Measurements from ENCODE around the gene DNAH11.

DNA sequence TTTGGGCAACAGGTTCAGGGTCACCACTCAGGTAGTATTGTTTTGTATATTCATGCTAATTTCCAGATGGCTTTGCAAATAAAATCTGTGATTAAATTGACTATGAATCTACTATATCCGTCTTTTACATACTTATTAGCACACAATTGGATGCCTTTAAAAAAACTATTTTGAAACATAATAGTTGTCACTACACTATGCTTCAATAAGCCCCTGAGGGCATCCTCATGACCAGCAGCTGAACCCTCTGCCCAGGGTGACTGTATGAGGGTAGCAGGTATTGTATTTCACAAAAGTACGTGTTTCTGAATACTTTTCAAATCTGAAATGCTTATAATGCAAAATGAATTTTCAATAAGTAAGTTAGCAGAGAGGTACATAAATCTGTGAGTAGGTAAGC, 97.3 kb downstream of the DNAH11 start:
- TF ChIP-seq MXI1 (conservative IDR thresholded peaks at IDR 0.05; ENCODE audit: poor library complexity, severe bottlenecking) (no peak), EP300 (conservative IDR thresholded peaks at IDR 0.05; ENCODE audit: poor library complexity, severe bottlenecking) (no peak), EZH2 (IDR thresholded peaks at IDR 0.05; ENCODE audit: borderline replicate concordance, insufficient read depth, low read length, poor library complexity, severe bottlenecking) (no peak), SMC3 (conservative IDR thresholded peaks at IDR 0.05; ENCODE audit: poor library complexity) (no peak)
- TF ChIP-seq, protein P1, sequence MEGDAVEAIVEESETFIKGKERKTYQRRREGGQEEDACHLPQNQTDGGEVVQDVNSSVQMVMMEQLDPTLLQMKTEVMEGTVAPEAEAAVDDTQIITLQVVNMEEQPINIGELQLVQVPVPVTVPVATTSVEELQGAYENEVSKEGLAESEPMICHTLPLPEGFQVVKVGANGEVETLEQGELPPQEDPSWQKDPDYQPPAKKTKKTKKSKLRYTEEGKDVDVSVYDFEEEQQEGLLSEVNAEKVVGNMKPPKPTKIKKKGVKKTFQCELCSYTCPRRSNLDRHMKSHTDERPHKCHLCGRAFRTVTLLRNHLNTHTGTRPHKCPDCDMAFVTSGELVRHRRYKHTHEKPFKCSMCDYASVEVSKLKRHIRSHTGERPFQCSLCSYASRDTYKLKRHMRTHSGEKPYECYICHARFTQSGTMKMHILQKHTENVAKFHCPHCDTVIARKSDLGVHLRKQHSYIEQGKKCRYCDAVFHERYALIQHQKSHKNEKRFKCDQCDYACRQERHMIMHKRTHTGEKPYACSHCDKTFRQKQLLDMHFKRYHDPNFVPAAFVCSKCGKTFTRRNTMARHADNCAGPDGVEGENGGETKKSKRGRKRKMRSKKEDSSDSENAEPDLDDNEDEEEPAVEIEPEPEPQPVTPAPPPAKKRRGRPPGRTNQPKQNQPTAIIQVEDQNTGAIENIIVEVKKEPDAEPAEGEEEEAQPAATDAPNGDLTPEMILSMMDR (IDR thresholded peaks at IDR 0.05; ENCODE audit: poor library complexity, severe bottlenecking) = no peak
- TF ChIP-seq, protein P2, sequence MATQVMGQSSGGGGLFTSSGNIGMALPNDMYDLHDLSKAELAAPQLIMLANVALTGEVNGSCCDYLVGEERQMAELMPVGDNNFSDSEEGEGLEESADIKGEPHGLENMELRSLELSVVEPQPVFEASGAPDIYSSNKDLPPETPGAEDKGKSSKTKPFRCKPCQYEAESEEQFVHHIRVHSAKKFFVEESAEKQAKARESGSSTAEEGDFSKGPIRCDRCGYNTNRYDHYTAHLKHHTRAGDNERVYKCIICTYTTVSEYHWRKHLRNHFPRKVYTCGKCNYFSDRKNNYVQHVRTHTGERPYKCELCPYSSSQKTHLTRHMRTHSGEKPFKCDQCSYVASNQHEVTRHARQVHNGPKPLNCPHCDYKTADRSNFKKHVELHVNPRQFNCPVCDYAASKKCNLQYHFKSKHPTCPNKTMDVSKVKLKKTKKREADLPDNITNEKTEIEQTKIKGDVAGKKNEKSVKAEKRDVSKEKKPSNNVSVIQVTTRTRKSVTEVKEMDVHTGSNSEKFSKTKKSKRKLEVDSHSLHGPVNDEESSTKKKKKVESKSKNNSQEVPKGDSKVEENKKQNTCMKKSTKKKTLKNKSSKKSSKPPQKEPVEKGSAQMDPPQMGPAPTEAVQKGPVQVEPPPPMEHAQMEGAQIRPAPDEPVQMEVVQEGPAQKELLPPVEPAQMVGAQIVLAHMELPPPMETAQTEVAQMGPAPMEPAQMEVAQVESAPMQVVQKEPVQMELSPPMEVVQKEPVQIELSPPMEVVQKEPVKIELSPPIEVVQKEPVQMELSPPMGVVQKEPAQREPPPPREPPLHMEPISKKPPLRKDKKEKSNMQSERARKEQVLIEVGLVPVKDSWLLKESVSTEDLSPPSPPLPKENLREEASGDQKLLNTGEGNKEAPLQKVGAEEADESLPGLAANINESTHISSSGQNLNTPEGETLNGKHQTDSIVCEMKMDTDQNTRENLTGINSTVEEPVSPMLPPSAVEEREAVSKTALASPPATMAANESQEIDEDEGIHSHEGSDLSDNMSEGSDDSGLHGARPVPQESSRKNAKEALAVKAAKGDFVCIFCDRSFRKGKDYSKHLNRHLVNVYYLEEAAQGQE (IDR thresholded peaks at IDR 0.05; ENCODE audit: borderline replicate concordance) = no peak

Measured in neural cell (in vitro differentiated cells).